GM20431 (cell line): ENCODE data around the gene JSRP1.

ENCODE experiments used
- in situ Hi-C: fragments of 300-500 bp; cut with MseI, MboI; formaldehyde crosslinking; loops from one replicate; pipeline ENCODE4 v1.15.0; 2020; ENCODE audit warnings: low sequenced_read_pairs; ENCODE audit not compliant: unreplicated experiment

JSRP1 gene

DNA sequence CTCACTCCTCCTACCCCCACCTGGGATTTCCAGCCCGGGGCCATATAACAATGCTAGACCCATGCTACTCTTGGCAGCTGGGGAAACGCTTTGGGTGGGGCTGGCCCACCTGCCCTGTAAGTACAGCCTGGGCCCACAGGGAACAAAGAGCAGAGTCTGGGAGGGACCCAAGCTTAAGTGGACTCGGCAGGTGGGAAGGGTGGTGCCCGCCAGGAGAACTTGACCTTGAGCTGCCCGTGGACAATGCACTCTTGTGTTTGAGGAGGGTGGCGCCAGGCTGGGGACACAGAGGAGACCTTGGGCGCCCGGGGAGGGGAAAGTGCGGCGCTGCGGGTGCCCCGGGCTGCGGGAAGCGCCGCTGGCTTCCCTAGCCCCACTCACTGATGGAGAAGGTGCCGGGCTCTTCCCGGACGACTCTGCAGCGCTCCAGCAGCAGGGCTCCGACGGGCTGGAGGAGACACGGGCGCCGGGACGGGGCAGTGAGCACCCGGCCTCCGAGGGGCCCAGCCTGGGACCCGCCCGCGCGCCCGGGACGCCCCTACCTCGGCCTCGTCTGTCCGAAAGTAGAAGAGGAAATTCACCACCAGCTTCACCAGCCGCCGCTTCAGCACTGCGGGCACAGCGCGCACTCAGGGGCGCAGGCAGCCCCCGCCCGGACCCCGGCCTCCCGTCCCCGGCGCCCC lies 20.7 kb downstream of the JSRP1 start:
- in situ Hi-C loops = no loop called here

DNA sequence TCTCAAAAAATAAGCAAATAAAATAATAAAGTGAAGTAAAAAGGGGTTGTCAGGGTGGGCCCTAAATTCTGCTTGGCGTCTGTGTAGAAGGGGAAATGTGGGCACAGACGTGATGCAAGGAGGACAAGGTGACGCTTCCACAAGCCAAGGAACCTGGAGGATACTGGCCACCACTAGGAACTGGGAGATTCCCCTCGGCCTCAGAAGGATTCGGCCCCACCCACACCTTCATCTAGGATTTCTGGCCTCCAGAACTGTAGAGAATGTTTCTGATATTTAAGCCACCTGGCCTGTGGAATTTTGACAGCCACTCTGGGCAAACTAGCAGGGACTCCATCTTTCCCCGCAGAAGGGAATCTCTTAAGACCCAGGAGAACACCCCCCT lies 21.2 kb downstream of the JSRP1 start:
- in situ Hi-C loops = no loop called here

DNA sequence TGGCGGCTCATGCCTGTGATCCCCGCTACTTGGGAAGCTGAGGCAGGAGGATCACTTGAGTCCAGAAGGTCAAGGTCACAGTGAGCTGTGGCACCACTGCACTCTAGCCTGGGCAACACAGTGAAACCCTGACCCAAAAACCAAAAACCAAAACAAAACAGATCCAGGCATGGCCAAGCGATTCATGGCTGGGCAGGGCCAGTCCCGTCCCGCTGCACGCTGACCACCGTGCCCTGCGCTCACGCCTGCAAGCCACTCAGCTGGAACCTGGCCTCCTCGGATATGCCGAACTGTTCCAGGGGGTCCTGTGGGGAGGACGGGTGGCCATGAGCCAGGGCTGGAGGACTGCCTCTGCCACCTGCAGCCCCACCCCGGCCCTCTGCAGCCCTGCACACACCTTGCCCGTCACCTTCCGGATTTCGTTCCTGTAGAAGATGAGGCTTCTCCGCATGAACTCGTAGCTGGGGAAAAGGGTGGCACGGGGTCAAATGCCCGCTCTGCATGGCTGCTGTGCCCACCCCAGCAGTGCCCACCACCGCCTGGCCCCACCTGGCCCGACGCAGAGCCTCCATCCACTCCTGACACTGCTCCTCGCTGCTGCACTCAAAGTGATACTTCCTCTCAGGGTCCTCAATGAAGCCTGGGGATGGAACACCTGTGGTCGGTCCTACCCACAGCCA lies 22.5 kb downstream of the JSRP1 start:
- in situ Hi-C loops = no loop called here

DNA sequence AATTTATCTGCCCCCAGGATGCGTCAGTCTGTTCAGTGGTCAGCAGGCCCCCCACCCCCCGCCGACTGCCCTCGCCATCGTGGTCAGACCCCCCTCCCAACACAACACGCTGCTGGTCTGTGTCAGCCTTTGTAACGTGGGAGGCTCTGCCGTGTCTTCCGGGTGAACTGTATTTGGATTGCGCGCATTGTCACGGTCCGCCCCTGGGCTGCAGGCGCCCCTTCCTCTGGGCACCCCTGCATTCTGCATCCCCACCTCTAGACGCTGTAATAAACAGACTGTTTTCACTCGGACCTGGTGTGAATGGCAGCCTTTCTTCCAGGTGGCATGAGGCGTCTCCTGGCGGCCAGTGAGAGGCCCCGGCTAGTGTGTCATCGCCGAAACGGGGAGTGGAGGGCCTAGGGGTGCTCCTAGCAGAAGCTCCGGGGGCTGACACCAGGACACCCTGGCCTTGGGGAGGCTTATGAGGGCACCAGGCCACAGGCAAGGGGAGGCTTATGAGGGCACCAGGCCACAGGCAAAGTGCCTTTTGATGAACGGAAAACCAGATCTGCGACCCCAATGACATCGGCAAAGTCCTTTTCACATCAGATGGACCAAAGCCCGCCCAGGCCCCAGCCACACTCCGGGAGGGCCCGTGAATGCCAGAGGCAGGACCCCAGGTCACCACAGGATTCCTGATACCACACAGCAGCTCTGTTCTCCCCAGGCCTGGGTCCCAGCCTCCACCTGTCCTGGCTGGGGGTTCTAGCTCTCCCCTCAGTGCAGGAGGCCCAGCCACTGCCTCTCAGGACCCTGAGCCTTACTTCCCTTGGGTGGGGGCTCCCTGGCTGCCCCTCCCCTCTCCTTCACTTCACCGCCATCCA lies 23.7 kb downstream of the JSRP1 start:
- in situ Hi-C loops = no loop called here

DNA sequence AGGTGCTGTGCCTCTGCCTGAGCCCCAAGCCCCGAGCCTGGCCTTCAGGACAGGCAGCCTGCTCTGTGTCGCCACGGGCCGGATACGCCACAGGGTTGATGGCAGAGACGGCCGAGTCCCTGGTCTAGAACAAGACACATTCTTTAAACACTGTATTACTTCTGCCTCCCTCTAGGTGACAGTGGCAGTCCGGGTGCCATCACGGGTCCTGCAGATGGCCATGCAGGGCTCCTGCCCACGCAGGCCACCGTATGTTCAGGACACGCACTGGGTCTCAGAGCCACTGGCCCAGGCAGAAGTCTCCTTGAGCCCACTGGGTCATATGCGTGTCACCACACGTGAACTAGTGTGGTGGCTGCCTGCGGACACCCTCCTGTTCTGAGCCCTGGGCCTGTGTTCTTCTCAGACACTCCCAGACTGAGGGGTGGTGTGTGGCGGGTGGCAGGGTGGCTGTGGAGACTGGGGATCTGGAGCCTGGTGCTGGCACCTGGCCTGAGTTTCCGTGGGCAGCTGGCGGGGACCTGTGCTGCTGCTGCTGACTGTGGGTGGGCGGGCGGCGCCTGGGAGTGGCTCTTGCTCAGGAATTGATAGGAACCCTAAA lies 24.5 kb downstream of the JSRP1 start:
- in situ Hi-C loops = no loop called here

DNA sequence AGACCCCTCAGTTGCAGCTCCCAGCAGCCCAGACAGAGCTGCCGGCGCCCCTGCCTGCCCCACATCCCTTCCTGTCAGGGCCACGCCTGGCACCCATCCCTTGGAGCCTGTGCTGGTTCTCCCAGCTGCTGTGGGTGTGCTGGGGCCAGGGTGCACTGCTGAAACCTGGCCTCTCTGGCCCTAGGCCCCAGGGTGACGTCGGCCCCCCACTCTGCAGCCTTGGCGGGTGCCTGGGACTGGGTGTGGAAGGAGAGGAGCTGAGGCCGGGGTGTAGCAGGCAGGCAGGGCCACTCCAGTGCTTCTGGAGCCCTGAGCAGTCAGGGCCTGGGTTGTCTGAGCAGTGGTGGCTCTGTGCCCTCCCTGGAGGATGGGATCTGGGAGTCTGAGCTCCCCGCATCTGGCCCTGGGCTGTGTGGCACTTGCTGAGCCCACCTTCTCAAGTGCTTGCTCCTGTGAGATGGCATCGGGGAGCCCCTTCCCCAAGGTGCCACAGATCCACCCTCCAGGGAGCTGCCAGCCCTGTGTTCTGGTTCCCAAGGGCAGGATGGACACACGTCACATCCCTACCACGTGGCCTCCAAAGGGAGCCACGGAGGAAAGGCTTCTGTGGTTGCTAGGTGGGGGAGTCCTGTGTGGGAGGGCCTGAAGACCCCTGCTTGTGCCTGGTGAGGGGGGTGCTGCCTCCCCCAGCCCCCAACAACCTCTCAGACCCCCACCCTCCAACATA lies 25.2 kb downstream of the JSRP1 start:
- in situ Hi-C loops = no loop called here

DNA sequence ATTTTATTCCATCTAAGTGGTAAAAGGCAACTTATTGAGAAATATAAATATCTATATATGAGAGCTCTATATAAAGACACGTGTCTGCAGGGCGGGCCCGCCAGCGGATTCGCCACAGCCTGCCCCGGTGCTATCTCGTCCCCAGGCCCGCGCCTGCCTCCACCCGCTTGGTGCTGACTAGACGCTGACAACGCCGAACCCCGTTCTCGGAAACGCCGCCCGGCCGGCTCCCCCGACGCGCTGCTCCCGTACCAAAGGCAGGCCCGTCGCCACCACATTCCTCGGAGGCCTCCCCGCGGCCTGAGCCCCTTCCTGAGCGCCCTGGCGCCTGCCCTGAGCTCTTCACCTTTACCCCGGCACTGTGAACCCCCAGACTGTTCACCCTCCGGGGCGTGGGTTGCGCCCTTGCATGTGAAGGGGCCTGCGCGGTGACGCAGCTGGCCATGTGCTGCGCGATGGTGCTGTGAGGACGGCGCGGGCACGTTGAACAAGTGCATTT lies 26.1 kb downstream of the JSRP1 start:
- in situ Hi-C loops = no loop called here

DNA sequence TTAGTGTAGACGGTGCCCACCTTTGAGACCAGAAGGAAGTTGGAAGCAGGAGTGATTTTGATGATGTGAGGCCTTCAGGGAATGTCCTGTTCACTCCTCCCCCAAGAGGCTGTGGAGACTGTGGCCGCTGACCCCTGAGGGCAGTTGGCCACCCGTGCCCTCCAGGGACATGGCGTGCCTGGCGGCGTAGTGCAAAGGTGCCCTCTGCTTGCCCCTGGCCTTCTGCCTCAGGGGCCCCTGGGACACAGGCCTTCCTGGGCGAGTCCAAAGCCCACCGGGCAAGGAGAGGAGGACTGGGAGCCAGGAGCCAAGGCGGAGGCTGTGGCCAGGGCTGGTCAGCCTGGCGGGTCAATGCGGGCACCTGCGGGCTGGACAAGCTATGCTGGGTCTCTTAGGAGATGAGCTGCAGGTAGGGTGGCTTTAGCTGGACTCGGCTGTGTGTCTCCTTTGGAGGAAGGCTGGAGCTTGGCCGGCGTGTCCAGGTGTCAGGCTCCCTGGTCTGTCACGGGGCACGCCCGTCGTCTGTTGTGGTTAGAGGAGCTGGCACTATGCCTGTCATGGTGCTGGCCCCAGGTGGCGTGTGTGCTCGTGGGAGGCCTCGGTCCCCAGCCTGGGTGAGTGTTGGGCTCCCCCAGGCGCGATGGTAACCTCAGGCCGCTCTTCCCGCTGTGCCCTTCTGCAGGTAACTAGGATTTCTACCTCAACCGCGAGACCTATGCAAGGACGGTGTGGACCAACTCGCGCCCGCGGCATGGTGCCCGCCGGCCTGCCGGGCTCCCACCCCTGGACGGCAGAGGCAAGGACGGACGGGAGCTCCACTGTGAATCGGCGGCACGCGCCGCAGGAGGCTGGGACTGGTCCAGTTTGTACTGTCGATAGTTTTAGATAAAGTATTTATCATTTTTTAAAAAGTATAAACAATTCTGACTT lies 26.8 kb downstream of the JSRP1 start:
- in situ Hi-C loops = no loop called here

DNA sequence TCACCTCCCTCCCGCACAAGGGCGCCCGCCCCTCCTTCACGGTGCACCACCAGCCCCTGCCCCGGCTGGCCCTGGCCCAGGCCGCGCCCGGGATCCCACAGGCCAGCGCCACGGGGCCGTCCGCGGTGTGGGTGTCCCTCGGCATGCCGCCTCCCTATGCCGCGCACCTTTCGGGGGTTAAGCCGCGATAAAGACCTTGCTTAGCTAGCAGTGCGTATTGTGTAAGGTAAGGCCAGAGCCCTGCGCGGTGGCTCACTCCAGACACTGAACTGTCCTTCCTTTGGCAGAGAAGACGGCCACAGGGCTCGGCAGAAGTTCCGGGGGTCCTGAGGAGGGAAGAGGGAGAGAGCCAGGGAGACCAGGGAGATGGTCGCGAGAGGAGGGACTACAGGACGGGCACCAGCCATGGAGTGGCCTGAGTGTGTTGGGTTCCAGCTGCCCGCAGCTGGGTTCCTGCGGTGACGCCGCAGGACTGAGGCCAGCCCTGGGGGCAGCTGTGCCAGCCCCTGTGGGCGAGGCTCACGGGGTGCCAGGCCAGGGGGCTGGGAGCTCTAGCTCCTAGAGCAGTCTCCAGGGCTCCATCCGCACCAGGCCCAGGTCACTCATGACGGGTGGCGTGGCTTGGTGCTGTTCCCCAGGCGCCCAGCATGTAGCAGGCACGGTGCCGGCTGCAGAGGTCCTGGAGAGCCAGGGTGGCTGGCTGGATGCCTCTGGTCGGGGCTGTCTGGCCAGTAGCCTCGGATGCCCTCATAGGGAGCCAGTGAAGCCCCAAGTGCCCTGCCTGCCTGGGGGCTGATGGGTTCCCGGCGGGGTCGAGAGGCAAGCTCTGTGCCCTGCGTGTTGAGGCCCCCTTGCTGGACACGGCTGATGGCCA lies 27.8 kb downstream of the JSRP1 start:
- in situ Hi-C loops = no loop called here

DNA sequence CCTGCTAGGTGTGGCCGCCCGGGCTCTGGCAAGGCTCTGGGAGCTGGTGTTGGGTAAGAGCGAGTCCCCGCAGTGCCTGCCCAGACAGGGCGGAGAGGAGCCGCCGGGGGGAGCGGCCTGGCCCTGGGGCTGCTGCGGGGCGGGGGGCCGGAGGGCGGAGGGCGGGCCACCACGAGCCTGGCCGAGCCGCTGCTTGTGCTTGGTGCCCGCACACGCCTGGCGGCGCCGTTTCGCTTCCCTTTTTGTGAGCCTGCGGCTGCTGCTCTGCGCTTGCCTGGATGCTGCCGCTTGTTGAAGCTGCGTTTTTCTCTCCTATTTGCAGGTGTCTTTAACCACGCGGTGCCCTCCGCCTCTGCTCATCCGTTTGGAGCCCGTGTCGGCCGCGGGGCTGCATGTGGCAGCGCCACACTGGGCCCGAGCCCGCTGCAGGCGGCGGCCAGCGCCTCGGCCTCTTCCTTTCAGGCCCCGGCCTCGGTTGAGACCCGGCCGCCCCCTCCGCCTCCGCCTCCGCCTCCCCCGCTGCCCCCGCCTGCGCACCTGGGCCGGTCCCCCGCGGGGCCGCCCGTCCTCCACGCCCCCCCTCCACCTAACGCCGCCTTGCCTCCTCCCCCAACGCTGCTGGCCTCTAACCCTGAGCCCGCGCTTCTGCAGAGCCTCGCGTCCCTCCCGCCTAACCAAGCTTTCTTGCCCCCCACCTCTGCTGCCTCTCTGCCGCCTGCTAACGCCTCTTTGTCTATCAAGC lies 28.6 kb downstream of the JSRP1 start:
- in situ Hi-C loops = no loop called here

DNA sequence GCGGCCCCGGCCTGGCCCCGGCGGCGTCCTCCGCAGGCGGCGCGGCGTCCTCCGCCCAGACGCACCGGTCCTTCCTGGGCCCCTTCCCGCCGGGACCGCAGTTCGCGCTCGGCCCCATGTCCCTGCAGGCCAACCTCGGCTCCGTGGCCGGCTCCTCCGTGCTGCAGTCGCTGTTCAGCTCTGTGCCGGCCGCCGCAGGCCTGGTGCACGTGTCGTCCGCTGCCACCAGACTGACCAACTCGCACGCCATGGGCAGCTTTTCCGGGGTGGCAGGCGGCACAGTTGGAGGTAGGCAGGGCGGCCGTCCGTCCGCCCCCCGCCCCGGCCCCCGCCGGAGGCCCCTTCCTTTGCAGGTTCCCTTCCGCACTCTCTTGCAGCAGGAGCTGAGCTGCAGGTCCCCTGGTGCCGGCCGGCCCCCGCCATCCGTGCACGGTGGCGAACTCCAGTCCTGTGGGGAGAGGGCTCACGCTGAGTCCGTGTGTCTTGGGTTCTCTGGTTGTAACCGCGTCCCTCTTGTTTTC lies 29.3 kb downstream of the JSRP1 start:
- in situ Hi-C loops = no loop called here

DNA sequence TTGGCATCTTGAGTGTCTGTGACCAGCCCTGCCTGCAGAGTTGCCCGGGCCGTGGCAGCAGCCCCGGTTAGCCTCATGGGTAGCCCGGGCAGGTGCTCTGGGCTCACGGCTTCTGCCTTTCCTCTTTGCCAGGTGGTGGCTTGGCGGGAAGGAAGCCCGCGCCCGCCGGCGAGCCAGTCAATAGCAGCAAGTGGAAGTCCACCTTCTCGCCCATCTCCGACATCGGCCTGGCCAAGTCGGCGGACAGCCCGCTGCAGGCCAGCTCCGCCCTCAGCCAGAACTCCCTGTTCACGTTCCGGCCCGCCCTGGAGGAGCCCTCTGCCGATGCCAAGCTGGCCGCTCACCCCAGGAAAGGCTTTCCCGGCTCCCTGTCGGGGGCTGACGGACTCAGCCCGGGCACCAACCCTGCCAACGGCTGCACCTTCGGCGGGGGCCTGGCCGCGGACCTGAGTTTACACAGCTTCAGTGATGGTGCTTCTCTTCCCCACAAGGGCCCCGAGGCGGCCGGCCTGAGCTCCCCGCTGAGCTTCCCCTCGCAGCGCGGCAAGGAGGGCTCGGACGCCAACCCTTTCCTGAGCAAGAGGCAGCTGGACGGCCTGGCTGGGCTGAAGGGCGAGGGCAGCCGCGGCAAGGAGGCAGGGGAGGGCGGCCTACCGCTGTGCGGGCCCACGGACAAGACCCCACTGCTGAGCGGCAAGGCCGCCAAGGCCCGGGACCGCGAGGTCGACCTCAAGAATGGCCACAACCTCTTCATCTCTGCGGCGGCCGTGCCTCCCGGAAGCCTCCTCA lies 30.0 kb downstream of the JSRP1 start:
- in situ Hi-C loops = no loop called here

DNA sequence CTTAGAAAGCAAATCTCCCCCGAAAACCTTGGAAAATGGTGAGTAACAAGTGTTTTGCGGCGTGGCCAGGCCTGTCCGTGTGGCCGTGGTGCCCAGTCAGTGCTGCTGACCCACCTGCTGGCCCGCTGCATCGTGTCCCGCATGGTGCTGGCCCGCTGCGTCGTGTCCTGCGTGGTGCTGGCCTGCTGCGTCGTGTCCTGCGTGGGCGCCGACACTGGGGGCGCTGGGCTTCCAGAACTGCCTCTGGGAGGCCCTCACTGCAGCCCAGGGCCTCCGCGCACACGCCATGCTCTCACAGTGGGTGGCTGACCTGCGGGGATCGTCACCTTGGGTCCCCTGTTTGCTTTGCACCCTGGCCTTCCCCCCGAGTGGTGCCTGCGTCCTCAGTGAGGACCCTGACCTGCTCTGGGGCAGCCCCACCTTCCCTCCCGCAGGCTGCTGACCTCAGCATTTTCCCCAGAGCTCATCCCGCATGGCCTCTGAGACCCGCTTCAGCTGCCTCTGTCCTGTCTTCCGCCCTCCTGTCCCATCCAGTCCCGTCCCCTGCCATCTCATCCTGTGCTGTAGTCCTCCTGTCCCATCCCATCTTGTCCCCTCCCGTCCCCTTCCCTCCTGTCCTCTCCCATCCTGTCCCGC lies 30.7 kb downstream of the JSRP1 start:
- in situ Hi-C loops = no loop called here

DNA sequence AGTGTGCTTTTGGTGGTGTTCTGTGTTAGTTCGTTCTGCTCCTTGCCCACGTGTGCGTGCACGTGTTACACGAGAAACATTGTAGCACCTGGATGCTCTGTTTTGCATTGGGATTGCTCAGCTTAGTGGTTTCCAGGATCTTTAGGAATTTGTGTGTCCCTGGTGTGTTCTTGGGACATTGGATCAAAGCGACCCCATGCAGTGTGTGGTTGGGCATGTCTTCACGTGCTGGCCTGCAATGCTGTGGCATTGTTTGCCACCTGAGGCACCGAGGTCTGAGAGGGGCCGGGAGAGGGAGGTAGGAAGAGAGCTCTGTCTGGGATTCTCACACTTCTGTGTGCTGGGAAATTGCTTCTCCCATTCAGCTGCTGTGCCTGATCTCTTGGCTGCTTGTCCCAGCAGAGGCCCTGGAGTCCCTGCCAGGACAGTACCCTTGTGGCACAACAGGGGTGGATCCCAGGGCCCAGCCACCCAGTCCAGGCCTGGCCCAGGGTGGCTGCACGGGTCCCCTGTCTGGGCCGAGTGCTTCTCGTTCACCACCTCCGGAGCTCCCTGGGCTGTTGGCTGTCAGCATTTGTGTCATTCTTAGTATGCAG lies 31.4 kb downstream of the JSRP1 start:
- in situ Hi-C loops = no loop called here

DNA sequence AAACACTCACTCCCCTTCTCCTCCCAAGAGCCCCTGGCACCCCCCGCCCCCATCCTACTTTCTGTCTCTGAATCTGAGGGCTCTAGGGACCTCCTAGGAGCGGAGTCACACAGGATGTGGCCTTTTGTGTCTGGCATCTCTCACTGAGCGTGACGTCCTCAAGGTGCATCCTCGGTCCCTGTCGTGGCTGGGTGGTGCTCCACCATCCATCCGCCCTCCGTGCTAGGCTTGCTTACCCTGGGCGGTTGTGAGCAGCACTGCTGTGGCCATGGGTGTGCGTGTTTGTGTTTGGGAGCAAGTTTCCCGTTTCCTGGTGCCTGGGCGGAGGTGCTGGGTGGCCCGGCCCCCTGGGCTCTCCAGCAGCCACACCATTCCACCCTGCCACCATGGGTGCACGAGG lies 32.3 kb downstream of the JSRP1 start:
- in situ Hi-C loops = no loop called here
